CD4-positive, alpha-beta memory T cell (primary cell): Measurements from ENCODE around the gene SRP72. TPM values are rescaled to one million over a fixed set of nuclear protein-coding genes. Genes with fewer than 3 reads are reported as not detected.
A peak's percentile ranks its signal among the peaks of the same experiment; 100 is the strongest.
"Not testable (repeated sequence)": the region's sequence is repeated elsewhere in the genome, so short reads cannot be mapped to it uniquely, and the experiment has no call there.

Experiments
- CTCF ChIA-PET: fragments of 350-600 bp; sonication (Branson Sonifier 250); formaldehyde crosslinking; loops from one replicate; lab custom pipeline; 2021; ENCODE audit warnings: inconsistent platforms; ENCODE audit not compliant: partially characterized antibody; lab: Charles Lee
- POLR2A ChIA-PET: fragments of 350-600 bp; sonication (Branson Sonifier 250); formaldehyde crosslinking; loops from one replicate; lab custom pipeline; 2021; ENCODE audit not compliant: partially characterized antibody; lab: Charles Lee
- DNase-seq, 5 donors: peaks; one replicate each; pipeline versions ENCODE4 v3.0.0 to v3.0.0-alpha.2; 2020 to 2022; ENCODE audit warnings: mixed read lengths in 1 of 5
- H3K27ac ChIP-seq: one replicate; pipeline ENCODE4 v1.7.0; 2013; ENCODE audit warnings: low read depth, low read length
- H3K27me3 ChIP-seq: 2 replicates; pipeline ENCODE4 v1.7.0; 2013; ENCODE audit warnings: mild to moderate bottlenecking, low read length, moderate library complexity; ENCODE audit not compliant: insufficient read depth
- H3K36me3 ChIP-seq: 2 replicates; pipeline ENCODE4 v1.7.0; 2013; ENCODE audit warnings: mild to moderate bottlenecking, low read length, moderate library complexity; ENCODE audit not compliant: insufficient read depth
- H3K4me1 ChIP-seq: 2 replicates; pipeline ENCODE4 v1.7.0; 2013; ENCODE audit warnings: mild to moderate bottlenecking, low read length, moderate library complexity; ENCODE audit not compliant: insufficient read depth
- H3K4me3 ChIP-seq, 2 donors: one replicate each; pipeline ENCODE4 v1.7.0; 2013; ENCODE audit warnings: low read length in 2 of 2, mild to moderate bottlenecking in 1 of 2
- H3K9me3 ChIP-seq, 2 donors: one replicate each; pipeline ENCODE4 v1.7.0; 2013; ENCODE audit warnings: low read length in 2 of 2, control low read depth in 1 of 2; ENCODE audit not compliant: control insufficient read depth in 1 of 2
- H3K27ac Mint-ChIP-seq, 7 donors: one replicate each; pipeline ENCODE4 v1.8.0; 2020 to 2021; ENCODE audit warnings: mixed read lengths in 7 of 7, mild to moderate bottlenecking in 6 of 7, inconsistent platforms in 3 of 7, moderate library complexity in 3 of 7
- H3K27me3 Mint-ChIP-seq, 2 donors: one replicate each; pipeline ENCODE4 v1.8.0; 2020 to 2021; ENCODE audit warnings: mixed read lengths in 2 of 2
- H3K36me3 Mint-ChIP-seq, 2 donors: one replicate each; pipeline ENCODE4 v1.8.0; 2020 to 2021; ENCODE audit warnings: mixed read lengths in 2 of 2, inconsistent platforms in 1 of 2, mild to moderate bottlenecking in 1 of 2
- H3K4me1 Mint-ChIP-seq, 4 donors: one replicate each; pipeline ENCODE4 v1.8.0; 2020 to 2021; ENCODE audit warnings: mixed read lengths in 4 of 4, mild to moderate bottlenecking in 1 of 4
- H3K4me3 Mint-ChIP-seq, 8 donors: one replicate each; pipeline ENCODE4 v1.8.0; 2020 to 2021; ENCODE audit warnings: mixed read lengths in 8 of 8, mild to moderate bottlenecking in 7 of 8, moderate library complexity in 6 of 8, inconsistent platforms in 3 of 8
- H3K9me3 Mint-ChIP-seq, 8 donors: one replicate each; pipeline ENCODE4 v1.8.0; 2020 to 2021; ENCODE audit warnings: mixed read lengths in 8 of 8, mild to moderate bottlenecking in 5 of 8, inconsistent platforms in 3 of 8, moderate library complexity in 1 of 8
- intact Hi-C: fragments of 100-400 bp; cut with micrococcal nuclease; formaldehyde crosslinking; loops from one replicate; pipeline ENCODE4 v1.15.1; 2023
- polyA plus RNA-seq, 2 donors: library from polyadenylated mRNA; unstranded; fragments of 300-500 nt; fragmentation: Illumina TruSeq; gene quantifications; one replicate each; pipeline ENCODE4 v1.2.3, GENCODE V29; 2021
- total RNA-seq, 2 experiments: library from RNA; stranded (reverse); gene quantifications; one replicate each; pipeline ENCODE4 v1.2.3, GENCODE V29; 2021

SRP72 gene
- total and polyA plus RNA-seq, 4 experiments from 2014 or later = 104 to 165 (median 127) TPM

GRCh38 chr4:56463711-56464110, 3.7 kb upstream of the SRP72 start:
- H3K27ac Mint-ChIP-seq = peak overlapping the region in 1 of 7 donors; percentile 17
- intact Hi-C loops = no loop called here

GRCh38 chr4:56464581-56464980, 2.8 kb upstream of the SRP72 start:
- Mint-ChIP-seq H3K9me3 (no peaks in the 10 kb centered on the region), H3K4me3 (peak overlapping the region in 4 of 8 donors; percentile 4 to 56 (median 9)), H3K36me3 (peaks cover 17 to 46% of the 10 kb centered on the region in 2 donors), H3K4me1 (peaks cover 38 to 63% (median 50%) of the 10 kb centered on the region in 4 donors), H3K27ac (peak overlapping the region in 1 of 7 donors; percentile 29), H3K27me3 (no peaks in the 10 kb centered on the region)
- H3K27me3 ChIP-seq = no peaks in the 10 kb centered on the region
- peaks cover 45% of the 10 kb centered on the region for H3K4me1 ChIP-seq
- H3K9me3 ChIP-seq = no peaks in the 10 kb centered on the region
- H3K27ac ChIP-seq = no peak overlapping the region
- ChIA-PET POLR2A (interaction anchor here (2.2 to 4.2 kb wide), 2 partner anchors 29 to 77 kb away, joined by 7 to 49 read pairs; partner anchors contain the start of genes AASDH, PAICS and PPAT), CTCF (interaction anchor here (1.3 to 2.5 kb wide), 2 partner anchors 11 to 29 kb away, joined by 3 to 11 read pairs; partner anchors contain the start of genes PAICS and PPAT)
- DNase-seq = no peak
- H3K4me3 ChIP-seq = no peak overlapping the region
- intact Hi-C loops = no loop called here
- peaks cover 9% of the 10 kb centered on the region for H3K36me3 ChIP-seq

More at GRCh38 chr4:56463711-56464110, 3.7 kb upstream of the SRP72 start:
- POLR2A ChIA-PET = interaction anchor here (4.2 kb wide), 1 partner anchor 28 kb away, joined by 49 read pairs; the partner anchor contains the start of genes PAICS and PPAT
- H3K27me3 ChIP-seq = no peaks in the 10 kb centered on the region
- no peak overlapping the region for H3K4me3 ChIP-seq
- Mint-ChIP-seq H3K36me3 (peaks cover 18 to 43% of the 10 kb centered on the region in 2 donors), H3K27me3 (no peaks in the 10 kb centered on the region), H3K4me1 (peaks cover 31 to 54% (median 42%) of the 10 kb centered on the region in 4 donors), H3K9me3 (no peaks in the 10 kb centered on the region), H3K4me3 (no peak overlapping the region)
- peaks cover 36% of the 10 kb centered on the region for H3K4me1 ChIP-seq
- no peak for DNase-seq
- H3K9me3 ChIP-seq = no peaks in the 10 kb centered on the region
- CTCF ChIA-PET = no interaction called here
- H3K27ac ChIP-seq = no peak overlapping the region
- H3K36me3 ChIP-seq = peaks cover 9% of the 10 kb centered on the region

GRCh38 chr4:56465599-56466295, 1.7 kb upstream of the SRP72 start:
- DNase-seq = no peak
- no peaks in the 10 kb centered on the region for H3K9me3 Mint-ChIP-seq
- Histone ChIP-seq H3K4me1 (peaks cover 50% of the 10 kb centered on the region), H3K9me3 (no peaks in the 10 kb centered on the region), H3K27ac (peak overlapping the region; percentile 2), H3K36me3 (no peaks in the 10 kb centered on the region), H3K4me3 (no peak overlapping the region), H3K27me3 (no peaks in the 10 kb centered on the region)
- H3K27ac Mint-ChIP-seq = peak overlapping the region; percentile 29 to 99 (median 97)
- ChIA-PET CTCF (interaction anchor here (0.6 to 2.5 kb wide), 8 partner anchors 13 to 512 kb away, joined by 3 to 11 read pairs (median 4); partner anchors contain the start of genes NOA1, PAICS and PPAT), POLR2A (interaction anchor here (1.0 to 4.2 kb wide), 8 partner anchors 22 to 517 kb away, joined by 3 to 49 read pairs (median 5); partner anchors contain the start of genes AASDH, CEP135, NOA1 and PAICS)
- H3K4me1 Mint-ChIP-seq = peaks cover 44 to 69% (median 57%) of the 10 kb centered on the region in 4 donors
- intact Hi-C loops = loop anchor here (5.0 kb wide), 1 partner anchor 37 kb away; no protein-coding TSS in a partner anchor
- no peaks in the 10 kb centered on the region for H3K27me3 Mint-ChIP-seq
- H3K36me3 Mint-ChIP-seq = peaks cover 11 to 41% of the 10 kb centered on the region in 2 donors
- H3K4me3 Mint-ChIP-seq = peak overlapping the region; percentile 94 to 100 (median 98)

- peaks cover 50% of the 10 kb centered on the region for H3K4me1 ChIP-seq
- intact Hi-C loops = loop anchor here (5.0 kb wide), 1 partner anchor 36 kb away; no protein-coding TSS in a partner anchor
- peaks cover 44 to 69% (median 57%) of the 10 kb centered on the region in 4 donors for H3K4me1 Mint-ChIP-seq
- peak overlapping the region; percentile 93 to 100 (median 98) for H3K27ac Mint-ChIP-seq
- H3K9me3 ChIP-seq, H3K27me3 ChIP-seq, H3K27me3 Mint-ChIP-seq, H3K36me3 ChIP-seq, H3K9me3 Mint-ChIP-seq: not testable (repeated sequence)
- H3K27ac ChIP-seq = peak overlapping the region; percentile 90
- ChIA-PET CTCF (interaction anchor here (1.1 to 2.5 kb wide), 6 partner anchors 26 to 511 kb away, joined by 3 to 11 read pairs (median 4); partner anchors contain the start of genes NOA1, PAICS and PPAT), POLR2A (interaction anchor here (0.7 to 4.2 kb wide), 8 partner anchors 26 to 518 kb away, joined by 3 to 49 read pairs (median 5); partner anchors contain the start of genes AASDH, CEP135, NOA1 and PAICS)
- H3K4me3 Mint-ChIP-seq = peak overlapping the region; percentile 94 to 100 (median 98)
- peaks cover 11 to 41% of the 10 kb centered on the region in 2 donors for H3K36me3 Mint-ChIP-seq
- H3K4me3 ChIP-seq = peak overlapping the region; percentile 93 to 98
- peak in 2 of 5 donors; percentile 2 to 5 for DNase-seq
Measured at GRCh38 chr4:56466296-56466761, 1.1 kb upstream of the SRP72 start.

- POLR2A ChIA-PET = interaction anchor here (0.7 to 4.2 kb wide), 7 partner anchors 29 to 518 kb away, joined by 3 to 49 read pairs (median 6); partner anchors contain the start of genes AASDH, CEP135, NOA1 and PAICS
- intact Hi-C loops = loop anchor here (1.0 to 5.0 kb wide), 5 partner anchors 31 to 80 kb away; partner anchors contain the start of genes AASDH and PAICS
- H3K36me3 Mint-ChIP-seq = peaks cover 14 to 45% of the 10 kb centered on the region in 2 donors
- DNase-seq = peak in 1 of 5 donors; percentile 1
- peak overlapping the region; percentile 93 to 100 (median 98) for H3K27ac Mint-ChIP-seq
- Histone ChIP-seq H3K4me3 (peak overlapping the region; percentile 93 to 98), H3K4me1 (peaks cover 50% of the 10 kb centered on the region), H3K36me3 (peaks cover 8% of the 10 kb centered on the region), H3K27me3 (no peaks in the 10 kb centered on the region), H3K9me3 (no peaks in the 10 kb centered on the region), H3K27ac (peak overlapping the region; percentile 90)
- CTCF ChIA-PET = interaction anchor here (0.6 to 2.5 kb wide), 5 partner anchors 27 to 373 kb away, joined by 3 to 11 read pairs (median 4); partner anchors contain the start of genes PAICS and PPAT
- peak overlapping the region; percentile 94 to 100 (median 98) for H3K4me3 Mint-ChIP-seq
- H3K4me1 Mint-ChIP-seq = peaks cover 44 to 68% (median 57%) of the 10 kb centered on the region in 4 donors
- H3K27me3 Mint-ChIP-seq = no peaks in the 10 kb centered on the region
- H3K9me3 Mint-ChIP-seq = no peaks in the 10 kb centered on the region
Measured at GRCh38 chr4:56466910-56467283, 520 bp upstream of the SRP72 start.

GRCh38 chr4:56468097-56468422, 643 bp downstream of the SRP72 start:
- POLR2A ChIA-PET = interaction anchor here (0.8 to 5.9 kb wide), 7 partner anchors 11 to 510 kb away, joined by 3 to 76 read pairs (median 4); partner anchors contain the start of genes AASDH, PAICS, POLR2B and PPAT
- CTCF ChIA-PET = interaction anchor here (0.9 to 2.7 kb wide), 7 partner anchors 31 to 528 kb away, joined by 3 to 25 read pairs (median 3); partner anchors contain the start of genes CEP135, PAICS and PPAT
- H3K4me1 Mint-ChIP-seq = peaks cover 39 to 64% (median 50%) of the 10 kb centered on the region in 4 donors
- Histone ChIP-seq H3K4me3 (peak overlapping the region; percentile 93 to 98), H3K9me3 (no peaks in the 10 kb centered on the region), H3K27ac (peak overlapping the region; percentile 90), H3K36me3 (peaks cover 16% of the 10 kb centered on the region), H3K27me3 (no peaks in the 10 kb centered on the region), H3K4me1 (peaks cover 50% of the 10 kb centered on the region)
- intact Hi-C loops = loop anchor here (1.0 to 5.0 kb wide), 2 partner anchors 34 to 439 kb away; partner anchors contain the start of gene REST
- H3K36me3 Mint-ChIP-seq = peaks cover 11 to 49% of the 10 kb centered on the region in 2 donors
- peak overlapping the region; percentile 93 to 99 (median 95) for H3K27ac Mint-ChIP-seq
- H3K27me3 Mint-ChIP-seq = no peaks in the 10 kb centered on the region
- peak in 1 of 5 donors; percentile 38 for DNase-seq
- no peaks in the 10 kb centered on the region for H3K9me3 Mint-ChIP-seq
- peak overlapping the region; percentile 94 to 100 (median 98) for H3K4me3 Mint-ChIP-seq
